Heart left ventricle (tissue), 13 donors: ENCODE data around the gene USP13.

Source experiments
- CTCF ChIP-seq, 12 donors: fragments of 200-600 bp; sonication (generic) in 4 of 12; IDR thresholded peaks; one replicate each; pipeline versions ENCODE4 v1.5.0 to v1.8.0; 2018 to 2022; ENCODE audit warnings: antibody characterized with exemption in 12 of 12, mild to moderate bottlenecking in 5 of 12
- POLR2A ChIP-seq, 2 donors: fragments of 450-650 bp; IDR thresholded peaks; one replicate each; pipeline ENCODE4 v1.6.1; 2017; ENCODE audit warnings: antibody characterized with exemption in 2 of 2, mild to moderate bottlenecking in 2 of 2, moderate library complexity in 2 of 2
- donor health status: ischemic (EF 13 %, LVEDD 7.1; RV severe dilation, severe dysfunction).
- donor health status: DM: no; HTN: yes; CAD: no.
- donor health status: DM: no; HTN: no; CAD: no.
- donor health status: ischemic (EF 25% LVEDD 6.9; RV normal size, moderate dysfunction).
- donor health status: ischemic (EF 25% LVEDD 5.7; RV mildly dilated, moderate dysfunction).
- donor health status: ischemic (EF 35%, LVEDD 5.7; RV mildly dilated, moderate dysfunction).
- donor health status: nonischemic (EF 11% LVEDD 7.7; RV severe dilation, severe dysfunction).
- donor health status: DM: yes; HTN: yes; CAD: no.
- donor health status: PGD.
- donor health status: ischemic (EF 29% LVEDD 5.4; RV normal size, mild dysfunction).
- donor health status: nonischemic (EF 23%, LVEDD 6.1; RV moderate dilation, normal function).

DNA sequence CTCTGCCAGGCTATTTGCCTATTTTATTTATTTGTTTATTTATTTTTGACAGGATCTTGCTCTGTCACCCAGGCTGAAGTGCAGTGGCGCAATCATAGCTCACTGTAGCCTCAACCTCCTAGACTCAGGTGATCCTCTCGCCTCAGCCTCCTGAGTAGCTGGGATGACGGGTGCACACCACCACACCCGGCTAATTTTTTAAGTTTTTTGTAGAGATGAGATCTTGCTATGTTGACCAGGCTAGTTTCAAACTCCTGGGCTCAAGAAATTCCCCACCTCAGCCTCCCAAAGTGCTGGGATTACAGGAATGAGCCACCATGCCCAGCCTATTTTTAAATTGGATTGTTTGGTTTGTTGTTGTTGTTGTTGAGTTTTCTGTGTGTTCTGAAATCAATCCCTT lies 42.8 kb upstream of the USP13 start:
- TF ChIP-seq POLR2A (IDR thresholded peaks at IDR 0.05) (no peak), CTCF (IDR thresholded peaks at IDR 0.05) (no peak)
